SU-DHL-6 (cell line): ENCODE measurements around the gene DOC2B.

ENCODE experiments used
- H2AFZ ChIP-seq: fragments of 200-600 bp; sonication (generic); 2 replicates; pipeline ENCODE4 v1.6.1; 2014; ENCODE audit warnings: low read depth, mild to moderate bottlenecking, moderate library complexity, mixed read lengths, antibody characterized with exemption, low read length; ENCODE audit not compliant: severe bottlenecking
- H3F3A ChIP-seq: fragments of 200-600 bp; shearing (Covaris generic); 2 replicates; pipeline ENCODE4 v1.6.0; 2016; ENCODE audit warnings: antibody characterized with exemption, mild to moderate bottlenecking; ENCODE audit not compliant: insufficient read depth
- H3K27ac ChIP-seq: fragments of 200-600 bp; sonication (generic); 2 replicates; pipeline ENCODE4 v1.5.1; 2016; ENCODE audit warnings: low read depth, mild to moderate bottlenecking, low read length, moderate library complexity, mixed read lengths
- H3K27me3 ChIP-seq: fragments of 200-600 bp; sonication (generic), shearing (Covaris generic); 2 replicates; pipeline ENCODE4 v1.6.0; 2014; ENCODE audit warnings: mild to moderate bottlenecking, low read length
- H3K36me3 ChIP-seq: fragments of 200-600 bp; sonication (generic); 2 replicates; pipeline ENCODE4 v1.6.1; 2014; ENCODE audit warnings: mild to moderate bottlenecking, low read length, mixed read lengths
- H3K4me2 ChIP-seq: fragments of 300-600, 200-600 bp; shearing (Covaris generic), sonication (generic); 2 replicates; pipeline ENCODE4 v1.6.0; 2014; ENCODE audit warnings: low read length, low read depth, mild to moderate bottlenecking; ENCODE audit not compliant: poor library complexity, severe bottlenecking
- H3K4me3 ChIP-seq: fragments of 200-600 bp; sonication (generic); 2 replicates; pipeline ENCODE4 v1.5.1; 2014; ENCODE audit warnings: antibody characterized with exemption, low read length, mild to moderate bottlenecking, mixed read lengths; ENCODE audit not compliant: insufficient read depth, poor library complexity, severe bottlenecking
- H3K79me2 ChIP-seq: fragments of 200-600 bp; sonication (generic); 2 replicates; pipeline ENCODE4 v1.6.1; 2014; ENCODE audit warnings: mild to moderate bottlenecking, low read length, moderate library complexity; ENCODE audit not compliant: insufficient read depth
- H3K9ac ChIP-seq: fragments of 200-600 bp; sonication (generic); 2 replicates; pipeline ENCODE4 v1.7.0; 2014; ENCODE audit warnings: mild to moderate bottlenecking, low read length
- H3K9me2 ChIP-seq: fragments of 200-600 bp; sonication (generic); replicated peaks from 2 replicates; pipeline ENCODE4 v1.6.1; 2014; ENCODE audit warnings: low read length; ENCODE audit not compliant: insufficient read depth
- H3K9me3 ChIP-seq: fragments of 200-600 bp; sonication (generic); 2 replicates; pipeline ENCODE4 v1.6.1; 2014; ENCODE audit warnings: low read length, mixed read lengths; ENCODE audit not compliant: insufficient read depth
- H4K20me1 ChIP-seq: fragments of 200-600 bp; sonication (generic); 2 replicates; pipeline ENCODE4 v1.6.1; 2014; ENCODE audit warnings: low read depth, mild to moderate bottlenecking, antibody characterized with exemption, low read length, moderate library complexity, mixed read lengths
- CTCF ChIP-seq: fragments of 200-600 bp; sonication (generic); IDR thresholded peaks from one replicate; pipeline ENCODE4 v1.5.1; 2017; ENCODE audit warnings: antibody characterized with exemption, mild to moderate bottlenecking, low read length, moderate library complexity; ENCODE audit not compliant: insufficient read depth, poor library complexity, severe bottlenecking
- EZH2phosphoT487 ChIP-seq: fragments of 200-600 bp; sonication (generic), shearing (Covaris generic); conservative IDR thresholded peaks from 2 replicates; pipeline ENCODE4 v1.6.1; 2018; ENCODE audit warnings: mild to moderate bottlenecking, antibody characterized with exemption, low read length, moderate library complexity, mixed read lengths

The DOC2B gene

GRCh38 chr17:155576-155975 is 25.9 kb downstream of the DOC2B start:
- no peak overlapping the region for H3K27ac ChIP-seq
- H3K4me2 ChIP-seq, result no peak overlapping the region
- no peaks in the 10 kb centered on the region for H3K36me3 ChIP-seq
- H4K20me1 ChIP-seq, result no peaks in the 10 kb centered on the region
- TF ChIP-seq EZH2phosphoT487 (no peak), CTCF (no peak)
- H3K27me3 ChIP-seq, result no peaks in the 10 kb centered on the region
- H3K9me2 ChIP-seq, result no peaks in the 10 kb centered on the region
- H3K9me3 ChIP-seq, result no peaks in the 10 kb centered on the region
- H2AFZ ChIP-seq, result no peak overlapping the region
- no peaks in the 10 kb centered on the region for H3K79me2 ChIP-seq
- H3F3A ChIP-seq, result no peaks in the 10 kb centered on the region
- H3K9ac ChIP-seq, result no peak overlapping the region
- no peak overlapping the region for H3K4me3 ChIP-seq

GRCh38 chr17:153851-154250 is 27.6 kb downstream of the DOC2B start:
- Histone ChIP-seq H3K9ac (no peak overlapping the region), H3K79me2 (no peaks in the 10 kb centered on the region), H3K4me2 (no peak overlapping the region), H3K27me3 (no peaks in the 10 kb centered on the region), H3K4me3 (no peak overlapping the region), H2AFZ (no peak overlapping the region), H3K36me3 (no peaks in the 10 kb centered on the region), H3F3A (no peaks in the 10 kb centered on the region), H3K27ac (no peak overlapping the region), H3K9me2 (no peaks in the 10 kb centered on the region), H4K20me1 (no peaks in the 10 kb centered on the region), H3K9me3 (no peaks in the 10 kb centered on the region)
- no peak for TF ChIP-seq CTCF
- no peak for TF ChIP-seq EZH2phosphoT487

- Histone ChIP-seq H3K27ac (no peak overlapping the region), H3K9me3 (no peaks in the 10 kb centered on the region), H3K36me3 (no peaks in the 10 kb centered on the region), H4K20me1 (no peaks in the 10 kb centered on the region), H3K27me3 (no peaks in the 10 kb centered on the region), H3K9me2 (no peaks in the 10 kb centered on the region), H3K4me2 (no peak overlapping the region), H3K9ac (no peak overlapping the region), H3K4me3 (no peak overlapping the region), H3K79me2 (no peaks in the 10 kb centered on the region), H2AFZ (no peak overlapping the region), H3F3A (no peaks in the 10 kb centered on the region)
- TF ChIP-seq CTCF, result no peak
- TF ChIP-seq EZH2phosphoT487, result no peak
Observed at GRCh38 chr17:152860-153420, 28.5 kb downstream of the DOC2B start.
